Pulmonary artery endothelial cell (primary cell): ENCODE results near the gene GINS2. TPM values are rescaled to one million over a fixed set of nuclear protein-coding genes. Genes with fewer than 3 reads are reported as not detected.

Source experiments
- DNase-seq: peaks from one replicate; pipeline ENCODE4 v3.0.0-alpha.2; 2011; ENCODE audit warnings: low read depth, low spot score
- total RNA-seq: library from RNA; depleted of rRNA; stranded (reverse); fragments of >200 nt; gene quantifications from 2 replicates; pipeline ENCODE4 v1.2.3, GENCODE V29; 2014

GINS2 gene
- total RNA-seq, 1 donor from 2014 or later, result 8.8 TPM

DNA sequence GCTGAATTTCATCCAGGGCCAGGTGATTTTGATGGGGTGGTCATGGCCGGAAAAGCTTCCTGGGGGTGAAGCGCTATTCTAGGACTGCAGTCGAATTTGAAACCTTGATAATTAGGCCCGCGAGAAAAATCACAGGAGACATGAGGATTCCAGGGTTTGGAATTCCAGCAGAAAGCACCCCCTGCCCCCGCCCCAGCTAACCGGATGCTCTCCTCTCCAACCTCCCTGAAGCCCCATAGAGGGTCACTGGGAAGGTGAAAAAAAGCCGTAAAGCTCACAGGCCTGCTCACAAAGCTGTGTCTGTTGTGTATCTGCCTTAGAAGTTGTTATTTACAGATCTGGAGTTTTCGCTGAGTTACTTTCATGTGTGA is 1.2 kb upstream of the GINS2 start:
- DNase-seq, result no peak

- no peak for DNase-seq
Observed at GRCh38 chr16:85689285-85689949, 663 bp upstream of the GINS2 start.

GRCh38 chr16:85687651-85688471 is 893 bp downstream of the GINS2 start:
- DNase-seq, result no peak

GRCh38 chr16:85686912-85687591 is 1.7 kb downstream of the GINS2 start:
- DNase-seq, result no peak

- DNase-seq, result no peak
Observed at GRCh38 chr16:85685251-85685650, 3.5 kb downstream of the GINS2 start.

- DNase-seq, result no peak
Observed at GRCh38 chr16:85683363-85683762, 5.4 kb downstream of the GINS2 start.

GRCh38 chr16:85682516-85682915 is 6.2 kb downstream of the GINS2 start:
- no peak for DNase-seq

- no peak for DNase-seq
Observed at GRCh38 chr16:85681255-85681654, 7.5 kb downstream of the GINS2 start.

DNA sequence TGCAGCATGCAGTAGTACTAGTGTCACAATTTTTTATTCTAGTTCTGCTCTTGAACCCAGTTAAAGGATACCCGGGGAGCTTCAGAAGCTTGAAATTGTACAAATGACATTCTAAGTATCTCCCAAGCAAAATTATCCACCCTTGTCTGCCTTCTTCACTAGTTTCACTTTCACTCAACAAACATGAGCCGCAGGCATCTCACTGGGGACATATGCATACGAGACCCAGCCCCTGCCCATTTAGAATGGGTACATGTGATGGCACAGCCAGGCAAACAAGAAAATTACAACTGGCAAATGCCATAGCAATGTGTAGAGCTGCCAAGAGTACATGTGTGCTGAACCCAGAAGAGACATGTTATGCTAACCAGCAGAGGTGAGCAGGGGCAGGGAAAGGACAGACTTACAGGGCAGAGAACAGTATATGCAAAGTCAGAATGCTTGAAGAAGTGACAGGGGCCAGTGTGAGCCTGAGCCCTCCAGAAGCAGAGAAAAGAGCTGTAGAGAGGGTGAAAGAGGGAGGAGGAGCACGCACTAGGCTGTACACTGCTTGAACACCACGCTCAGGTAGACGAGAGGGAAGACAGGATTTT is 8.3 kb downstream of the GINS2 start:
- no peak for DNase-seq

DNA sequence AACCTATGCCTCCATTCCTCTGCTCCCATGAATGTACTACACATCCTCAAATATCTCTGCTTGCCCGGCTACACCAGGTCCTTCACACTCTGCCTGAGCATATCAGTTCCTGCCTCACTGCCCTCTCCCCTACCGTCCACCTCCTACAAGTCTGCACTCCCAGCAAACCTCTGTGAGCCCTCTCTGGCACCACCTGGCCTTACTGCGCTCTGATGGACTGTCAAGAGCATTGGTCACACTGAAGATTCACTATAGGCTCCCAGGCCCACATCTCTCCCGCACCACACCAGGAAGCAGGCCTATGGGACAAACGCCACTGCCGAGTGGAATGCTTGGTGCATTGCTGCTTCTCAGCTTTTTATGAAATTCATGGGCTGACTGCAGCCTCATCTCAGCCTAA is 8.9 kb downstream of the GINS2 start:
- DNase-seq, result no peak

DNA sequence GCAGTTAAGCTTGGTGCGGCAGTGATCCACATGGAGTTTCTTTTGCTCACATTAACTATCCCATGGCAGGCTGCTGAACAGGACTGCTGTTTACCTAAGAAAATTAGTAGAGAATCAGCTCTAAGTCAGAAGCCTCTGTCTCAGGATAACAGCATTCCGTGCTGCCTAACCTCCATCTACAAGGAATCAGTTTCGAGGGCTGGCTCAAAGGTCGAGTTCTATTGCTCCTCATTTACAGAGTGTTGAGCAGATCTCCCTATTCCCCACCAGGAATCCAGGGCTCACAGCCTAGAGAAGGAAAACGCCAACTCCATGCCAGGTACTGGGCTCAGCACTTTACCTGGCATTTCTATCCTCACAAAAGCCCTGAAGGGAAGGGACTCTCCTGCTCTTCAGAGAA is 9.9 kb downstream of the GINS2 start:
- no peak for DNase-seq

DNA sequence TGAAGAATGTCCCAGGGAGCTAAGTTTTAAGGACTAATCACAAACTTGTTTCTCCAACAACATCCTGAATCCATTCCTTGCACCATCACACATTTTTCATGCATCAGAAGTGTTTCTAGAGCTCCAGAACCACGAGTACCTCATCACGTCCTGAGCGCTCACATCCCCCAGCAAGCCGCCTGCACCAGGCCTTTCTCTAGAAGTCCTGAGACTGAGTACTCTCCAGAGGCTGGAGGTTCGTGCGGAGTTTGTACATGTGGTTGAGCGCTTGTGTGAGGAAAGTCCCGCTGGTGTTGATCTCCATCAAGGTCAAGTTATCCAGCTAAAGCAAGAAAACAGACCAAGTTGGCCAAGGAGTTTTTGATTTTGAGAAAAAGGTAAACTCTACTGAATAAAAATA is 10.7 kb downstream of the GINS2 start:
- DNase-seq, result no peak

DNA sequence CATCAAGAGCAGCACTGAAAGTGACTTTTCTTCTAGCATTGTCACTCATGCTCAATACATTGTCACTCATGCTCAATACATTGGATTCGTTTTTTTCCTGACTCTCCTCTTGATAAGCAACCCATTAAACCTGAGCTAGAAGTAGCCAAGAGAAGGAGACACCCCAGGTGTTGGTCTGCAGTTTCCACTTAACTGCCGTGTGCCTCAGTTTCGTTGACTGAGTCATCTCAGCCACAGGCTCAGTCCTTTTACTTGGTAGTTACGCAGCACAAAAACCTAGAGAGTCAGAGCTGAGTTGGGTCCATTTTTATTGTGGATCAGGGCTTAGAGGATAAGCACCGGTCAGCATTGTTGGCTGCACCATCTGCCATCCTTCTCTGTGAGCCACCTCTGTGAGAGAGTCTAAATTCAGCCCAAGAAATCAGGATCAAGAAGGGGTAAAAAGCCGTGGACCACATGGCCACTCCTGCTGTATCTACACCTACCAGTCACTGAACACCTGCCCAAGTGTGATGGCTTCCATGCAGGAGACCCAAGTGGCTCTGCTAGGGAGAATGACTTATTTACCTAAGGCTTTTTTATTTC is 11.3 kb downstream of the GINS2 start:
- no peak for DNase-seq

DNA sequence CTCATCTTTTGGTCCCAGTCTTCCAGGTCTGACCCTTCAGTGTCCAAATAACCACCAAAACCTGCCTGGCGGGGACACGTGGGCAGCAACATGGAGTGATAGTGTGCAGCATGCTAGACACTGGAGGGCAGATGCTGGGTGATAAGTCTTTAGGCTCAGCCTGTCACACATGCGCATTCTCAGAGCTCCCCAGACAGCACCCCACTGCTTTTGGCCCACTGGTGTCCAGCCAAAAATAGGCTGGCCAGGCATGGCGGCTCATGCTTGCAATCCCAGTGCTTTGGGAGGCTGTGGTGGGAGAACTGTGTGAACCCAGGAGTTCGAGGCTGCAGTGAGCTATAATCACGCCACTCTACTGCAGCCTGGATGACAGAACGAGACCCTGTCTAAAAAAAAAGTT is 12.3 kb downstream of the GINS2 start:
- DNase-seq, result no peak

DNA sequence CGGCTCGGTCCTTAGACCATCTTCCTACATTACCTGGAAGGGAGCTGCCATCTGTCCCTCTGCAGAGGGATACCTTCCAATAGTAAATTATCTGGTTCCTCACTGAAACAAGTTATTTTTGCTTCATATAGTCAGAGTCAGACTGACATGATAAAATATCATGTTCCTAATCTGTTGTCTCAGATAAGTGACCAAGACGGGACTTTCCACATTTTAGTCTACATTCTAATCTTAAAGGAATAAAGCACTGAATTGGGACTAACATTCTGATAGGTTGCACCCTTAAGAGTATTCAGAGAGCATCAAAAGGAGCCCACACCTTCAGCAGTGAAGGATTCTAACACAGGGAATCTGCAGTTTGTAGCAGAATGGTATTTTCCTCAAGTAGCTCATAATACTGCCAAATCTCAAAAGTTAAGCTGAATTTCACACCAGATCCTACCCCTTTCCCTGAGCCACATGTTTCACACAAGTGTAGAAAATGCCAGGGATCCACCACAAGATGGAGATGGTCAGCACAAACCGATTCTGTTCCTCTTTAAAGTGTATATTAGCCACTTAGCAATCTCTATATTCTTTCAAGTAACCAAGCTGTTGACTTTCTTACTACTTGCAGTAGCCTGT is 13.4 kb downstream of the GINS2 start:
- peak; percentile 10 for DNase-seq

DNA sequence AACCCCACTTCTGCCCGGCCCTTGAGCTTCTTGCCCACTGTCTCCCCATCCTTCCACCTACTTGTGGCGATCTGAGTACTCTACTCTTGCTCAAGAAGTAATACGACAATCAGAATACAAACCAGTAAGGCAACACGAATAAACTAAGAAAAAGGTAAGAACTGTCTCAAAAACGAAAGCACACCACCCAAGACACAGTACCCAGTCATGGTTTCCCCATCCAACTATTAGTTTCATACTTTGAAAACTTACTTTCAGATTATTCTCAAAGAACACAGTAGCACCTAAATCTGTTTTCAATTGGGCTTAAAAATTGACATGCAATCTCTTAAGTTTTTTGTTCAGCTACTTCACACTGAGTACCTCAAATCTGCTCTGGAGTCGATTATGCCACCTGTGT is 13.9 kb downstream of the GINS2 start:
- DNase-seq, result no peak

GRCh38 chr16:85674418-85674755 is 14.4 kb downstream of the GINS2 start:
- DNase-seq, result no peak

DNA sequence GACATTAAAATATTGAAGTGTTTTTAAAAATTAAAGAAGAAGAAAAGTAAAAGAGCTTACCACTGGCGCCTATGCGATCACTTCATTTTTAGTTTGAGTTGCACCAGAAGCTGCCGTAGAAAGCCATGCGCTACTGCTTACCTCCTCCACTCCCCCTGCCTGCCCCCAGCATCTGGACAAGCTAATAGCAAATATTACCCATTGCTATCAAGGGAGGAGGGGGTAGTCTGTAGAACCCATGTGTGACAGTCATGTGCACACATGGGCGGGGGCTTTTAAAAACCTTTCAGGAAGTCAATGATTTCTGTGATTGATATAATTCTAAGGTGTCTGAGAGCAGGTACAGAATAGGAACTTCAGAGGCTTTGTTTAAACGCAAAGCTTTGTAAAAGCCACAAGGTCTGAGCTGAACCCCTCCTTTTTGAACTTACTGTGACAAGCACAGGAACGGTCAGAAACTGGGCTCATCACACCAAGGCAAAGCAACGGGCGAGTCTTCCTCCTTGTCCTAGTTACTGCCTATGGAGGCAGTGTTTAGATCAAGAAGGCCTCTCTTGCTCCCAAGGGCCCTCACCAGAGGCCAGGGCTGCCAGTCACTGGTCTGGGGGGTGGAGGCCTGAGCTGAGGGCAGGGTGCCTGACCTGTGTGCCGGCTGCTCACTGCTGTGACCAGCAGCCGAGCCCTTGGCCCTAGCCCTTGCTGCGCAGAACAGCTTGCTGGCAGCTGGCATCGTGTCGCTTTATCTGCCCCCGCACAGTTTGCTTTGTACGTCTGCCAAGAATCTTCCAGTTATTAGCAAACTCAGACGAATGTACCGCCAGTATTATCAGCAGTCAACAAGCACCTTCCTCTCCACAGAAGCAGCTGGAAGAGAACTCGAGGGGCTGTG is 15.0 kb downstream of the GINS2 start:
- DNase-seq, result peak; percentile 56

DNA sequence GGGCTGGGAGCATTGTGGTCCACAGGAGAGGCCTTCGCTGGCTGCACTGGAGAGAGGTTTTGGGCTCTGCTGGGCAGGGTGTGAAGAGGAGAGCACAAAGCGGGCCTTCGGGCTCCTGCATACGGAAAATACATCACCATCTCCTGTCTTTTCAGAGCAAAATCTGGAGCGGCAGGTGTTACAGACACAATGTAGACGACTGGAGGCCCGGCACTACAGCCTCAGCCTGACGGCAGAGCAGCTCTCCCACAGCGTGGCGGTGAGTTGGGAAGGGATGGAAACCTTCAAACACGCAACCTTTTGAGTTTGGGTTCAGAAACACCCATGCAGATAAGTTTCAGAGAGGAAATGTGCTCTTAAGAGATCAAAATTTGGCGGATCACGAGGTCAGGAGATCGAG is 17.9 kb downstream of the GINS2 start:
- DNase-seq, result no peak

- DNase-seq, result no peak
Observed at GRCh38 chr16:85668676-85669424, 19.9 kb downstream of the GINS2 start.
